ENCODE measurements around the gene SHOX.

SHOX gene

DNA sequence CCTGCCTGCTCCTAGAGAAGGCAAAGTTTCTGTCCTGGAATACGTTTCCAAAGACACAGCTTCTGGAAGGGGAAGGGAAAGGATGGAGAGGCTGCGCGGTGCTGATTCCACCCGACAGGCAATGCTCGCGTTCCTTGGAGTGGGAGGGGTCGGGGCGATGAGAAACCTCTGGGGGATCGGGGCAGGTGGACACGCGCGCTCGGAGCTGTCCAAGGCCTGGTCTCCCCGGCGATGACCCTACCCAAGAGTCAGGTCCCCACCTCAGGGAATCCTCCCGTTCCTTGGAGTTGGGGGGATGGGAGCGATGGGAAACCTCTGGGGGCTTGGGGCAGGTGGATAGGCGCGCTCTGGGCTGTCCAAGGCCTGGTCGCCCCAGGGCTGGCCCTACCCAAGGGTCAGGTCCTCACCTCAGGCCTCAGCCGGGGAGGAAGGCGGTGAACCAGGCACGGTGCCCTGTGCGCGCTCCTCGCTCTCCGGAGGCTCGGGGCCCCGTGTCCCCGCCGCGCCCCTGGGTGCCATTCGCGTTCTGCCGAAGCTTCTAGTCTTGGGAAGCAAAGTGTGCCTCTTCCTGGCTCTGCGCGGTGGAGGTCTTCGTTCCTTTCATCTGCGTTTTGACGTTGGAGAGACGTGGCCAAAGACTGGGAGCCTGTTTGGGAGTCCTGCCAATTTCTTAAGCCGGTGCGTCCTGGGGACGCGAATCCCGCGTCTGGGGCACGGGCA, 10.6 kb upstream of the SHOX start:
- TF ChIP-seq GATA2 (IDR thresholded peaks at IDR 0.05; ENCODE audit: low read depth, low read length) (no peak), GATA3 (IDR thresholded peaks at IDR 0.05; ENCODE audit: low read depth, low read length) (no peak)

DNA sequence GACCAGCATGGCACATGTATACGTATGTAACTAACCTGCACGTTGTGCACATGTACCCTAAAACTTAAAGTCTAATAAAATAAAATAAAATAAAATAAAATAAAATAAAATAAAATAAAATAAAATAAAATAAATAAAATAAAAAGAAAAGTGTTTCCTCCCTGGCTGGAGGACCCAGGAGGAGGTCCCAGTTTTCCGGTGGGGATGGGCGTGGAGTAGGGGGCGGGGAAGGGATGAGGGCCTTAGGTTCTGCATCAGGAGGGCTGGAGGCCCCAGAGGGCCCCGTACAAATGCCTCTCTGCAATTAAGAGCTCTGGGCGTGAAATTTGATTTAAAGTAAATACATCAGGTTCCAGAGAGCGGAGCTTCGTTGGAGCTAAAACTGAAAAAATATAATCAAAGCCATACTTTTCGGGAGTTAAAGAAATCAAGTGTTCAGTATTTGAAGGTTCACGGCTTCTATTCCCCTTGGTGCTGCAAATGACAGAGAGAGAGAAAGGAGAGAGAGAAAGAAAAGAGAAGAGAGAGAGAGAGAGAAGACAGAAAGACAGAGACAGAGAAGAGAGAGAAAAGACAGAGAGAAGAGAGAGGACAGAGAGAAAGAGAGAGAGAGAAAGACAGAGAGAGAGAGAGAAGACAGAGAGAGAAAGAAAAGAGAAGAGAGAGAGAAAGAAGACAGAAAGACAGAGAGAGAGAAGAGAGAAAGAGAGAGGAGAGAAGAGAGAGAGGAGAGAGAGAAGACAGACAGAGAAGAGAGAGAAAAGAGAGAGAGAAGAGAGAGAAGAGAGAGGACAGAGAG, 8.7 kb upstream of the SHOX start:
- TF ChIP-seq GATA3 (IDR thresholded peaks at IDR 0.05; ENCODE audit: low read depth, low read length) (no peak), GATA2 (IDR thresholded peaks at IDR 0.05; ENCODE audit: low read depth, low read length) (no peak)

- TF ChIP-seq GATA3 (IDR thresholded peaks at IDR 0.05; ENCODE audit: low read depth, low read length) (no peak), GATA2 (IDR thresholded peaks at IDR 0.05; ENCODE audit: low read depth, low read length) (no peak)
Observed at GRCh38 chrX:623268-623598, 7.4 kb upstream of the SHOX start.

DNA sequence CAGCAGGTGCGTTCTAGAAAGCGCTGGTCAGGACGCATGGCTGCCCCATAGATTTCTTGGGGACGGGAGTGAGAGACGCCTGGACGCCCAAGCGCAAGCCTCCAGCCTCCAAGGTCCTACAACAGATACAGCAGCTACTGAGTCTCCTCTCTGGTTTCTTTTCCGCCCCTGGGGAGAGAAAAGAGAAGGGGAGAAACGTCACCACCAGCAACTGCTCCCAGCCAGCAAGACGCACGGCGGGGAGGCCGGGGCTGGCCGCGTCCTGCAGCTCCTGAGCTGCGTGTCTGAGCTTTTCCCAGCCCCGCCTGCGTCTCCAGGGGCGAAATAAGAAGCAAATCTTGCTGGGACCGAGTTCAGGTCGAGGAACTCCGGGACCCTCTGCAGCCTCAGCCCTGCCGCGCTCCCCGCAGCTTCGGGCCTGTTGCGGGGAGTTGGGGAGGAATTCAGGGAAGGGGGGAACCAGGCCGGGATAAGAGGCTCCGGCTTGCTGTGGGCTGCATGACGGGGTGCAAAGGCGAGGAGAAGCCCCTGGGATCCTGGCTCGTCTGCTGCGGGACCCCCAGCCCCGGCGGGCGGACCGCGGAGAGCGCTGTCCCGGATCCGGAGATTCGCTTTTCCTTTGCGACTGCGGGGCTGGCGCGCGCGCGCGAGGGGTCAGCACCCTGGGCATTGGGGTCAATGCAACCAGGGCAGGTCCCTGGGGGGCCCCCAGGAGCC, 6.8 kb upstream of the SHOX start:
- TF ChIP-seq GATA3 (IDR thresholded peaks at IDR 0.05; ENCODE audit: low read depth, low read length) = no peak
- TF ChIP-seq GATA2 (IDR thresholded peaks at IDR 0.05; ENCODE audit: low read depth, low read length) = no peak

GRCh38 chrX:625137-625691, 5.4 kb upstream of the SHOX start:
- TF ChIP-seq GATA3 (IDR thresholded peaks at IDR 0.05; ENCODE audit: low read depth, low read length) (no peak), GATA2 (IDR thresholded peaks at IDR 0.05; ENCODE audit: low read depth, low read length) (no peak)

DNA sequence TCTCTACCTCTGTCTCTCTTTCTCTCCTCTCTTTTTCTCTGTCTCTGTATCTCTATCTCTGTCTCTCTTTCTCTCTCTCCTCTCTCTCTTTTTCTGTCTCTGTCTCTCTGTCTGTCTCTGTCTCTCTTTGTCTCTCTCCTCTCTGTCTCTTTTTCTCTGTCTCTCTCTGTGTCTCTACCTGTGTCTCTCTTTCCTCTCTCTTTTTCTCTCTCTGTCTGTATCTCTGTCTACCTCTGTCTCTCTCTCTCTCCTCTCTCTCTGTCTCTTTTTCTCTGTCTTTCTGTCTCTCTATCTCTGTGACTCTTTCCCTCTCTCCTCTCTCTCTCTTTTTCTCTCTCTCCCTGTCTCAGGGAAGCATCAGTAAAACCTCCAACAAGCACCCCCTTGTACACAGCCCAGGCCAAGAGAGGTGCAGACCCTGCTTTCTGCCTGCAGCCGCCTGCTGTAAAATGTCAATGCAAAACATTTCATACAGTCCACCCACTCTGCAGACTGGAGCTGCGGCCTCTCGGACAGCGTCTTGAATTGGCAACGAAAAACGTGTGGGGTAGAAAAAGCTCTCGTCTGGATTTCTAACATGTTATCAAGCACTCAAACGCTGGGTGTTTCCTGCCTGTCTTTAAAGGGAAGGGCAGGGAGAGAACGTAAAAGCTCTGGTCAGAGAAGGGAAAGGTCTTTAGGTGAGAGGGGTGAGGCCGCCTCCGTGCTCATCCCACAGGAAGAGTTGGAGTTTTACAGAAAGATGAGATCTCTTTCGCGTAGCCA, 3.7 kb upstream of the SHOX start:
- TF ChIP-seq GATA2 (IDR thresholded peaks at IDR 0.05; ENCODE audit: low read depth, low read length) = no peak
- no peak for TF ChIP-seq GATA3 (IDR thresholded peaks at IDR 0.05; ENCODE audit: low read depth, low read length)

DNA sequence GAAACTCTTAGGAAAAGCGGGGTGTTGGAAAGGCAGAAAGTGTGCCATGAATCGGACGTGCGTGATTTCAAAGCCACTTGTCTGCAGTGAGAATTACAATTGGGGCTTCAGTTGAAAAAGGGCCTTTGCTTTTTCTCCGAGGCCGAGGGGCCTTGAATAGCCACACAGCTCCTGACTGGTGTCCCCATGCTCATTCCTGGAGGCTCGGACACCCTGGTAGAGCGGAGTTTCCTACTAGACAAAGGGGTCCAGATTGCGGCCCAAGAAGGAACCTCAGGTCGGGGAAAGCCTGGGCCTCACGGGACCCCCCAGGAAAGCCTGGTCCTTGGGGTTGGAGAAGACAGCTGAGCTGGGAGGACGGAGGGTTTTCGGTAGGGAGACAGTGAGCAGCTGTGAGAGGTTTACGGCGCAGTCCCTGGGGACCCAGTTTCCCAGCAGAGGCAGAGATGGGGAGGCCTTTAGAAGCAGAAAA, 3.0 kb upstream of the SHOX start:
- no peak for TF ChIP-seq GATA2 (IDR thresholded peaks at IDR 0.05; ENCODE audit: low read depth, low read length)
- TF ChIP-seq GATA3 (IDR thresholded peaks at IDR 0.05; ENCODE audit: low read depth, low read length) = no peak

DNA sequence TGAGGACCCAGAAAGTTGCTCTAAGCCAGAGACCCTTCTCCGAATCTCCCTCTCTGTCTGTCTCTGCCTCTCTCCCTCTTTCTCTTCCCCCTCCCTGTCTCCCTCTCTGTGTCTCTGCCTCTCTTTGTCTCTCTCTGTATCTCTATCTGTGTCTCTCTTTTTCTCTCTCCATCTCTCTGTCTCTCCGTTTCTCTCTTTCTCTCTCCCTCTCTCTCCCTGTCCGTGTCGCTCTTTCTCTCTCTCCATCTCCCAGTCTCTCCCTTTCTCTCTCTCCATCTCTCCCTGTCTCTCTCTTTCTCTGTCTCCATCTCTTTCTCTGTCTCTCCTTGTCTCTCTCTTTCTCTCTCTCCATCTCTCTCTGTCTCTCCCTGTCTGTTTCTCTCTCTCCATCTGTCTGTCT, 2.6 kb upstream of the SHOX start:
- TF ChIP-seq GATA2 (IDR thresholded peaks at IDR 0.05; ENCODE audit: low read depth, low read length) (no peak), GATA3 (IDR thresholded peaks at IDR 0.05; ENCODE audit: low read depth, low read length) (no peak)

DNA sequence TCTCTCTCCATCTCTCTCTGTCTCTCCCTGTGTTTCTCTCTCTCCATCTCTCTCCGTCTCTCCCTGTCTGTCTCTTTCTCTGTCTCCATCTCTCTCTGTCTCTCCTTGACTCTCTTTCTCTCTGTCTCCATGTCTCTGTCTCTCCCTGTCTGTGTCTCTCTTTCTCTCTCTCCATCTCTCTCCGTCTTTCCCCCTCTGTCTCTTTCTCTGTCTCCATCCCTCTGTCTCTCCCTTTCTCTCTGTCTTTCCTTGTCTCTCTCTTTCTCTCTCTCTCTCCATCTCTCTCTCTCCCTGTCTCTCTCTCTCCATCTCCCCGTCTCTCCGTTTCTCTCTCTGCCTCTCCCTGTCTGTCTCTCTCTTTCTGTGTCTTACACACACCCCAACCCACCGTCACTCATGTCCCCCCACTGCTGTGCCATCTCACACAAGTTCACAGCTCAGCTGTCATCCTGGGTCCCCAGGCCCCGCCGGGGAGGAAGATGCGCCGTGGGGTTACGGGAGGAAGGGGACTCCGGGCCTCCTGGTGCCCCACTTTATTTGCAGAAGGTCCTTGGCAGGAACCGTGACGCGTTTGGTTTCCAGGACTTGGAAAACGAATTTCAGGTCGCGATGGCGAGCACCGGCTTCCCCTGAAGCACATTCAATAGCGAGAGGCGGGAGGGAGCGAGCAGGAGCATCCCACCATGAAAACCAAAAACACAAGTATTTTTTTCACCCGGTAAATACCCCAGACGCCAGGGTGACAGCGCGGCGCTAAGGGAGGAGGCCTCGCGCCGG, 1.2 kb upstream of the SHOX start:
- TF ChIP-seq GATA3 (IDR thresholded peaks at IDR 0.05; ENCODE audit: low read depth, low read length) (no peak), GATA2 (IDR thresholded peaks at IDR 0.05; ENCODE audit: low read depth, low read length) (no peak)

- TF ChIP-seq GATA3 (IDR thresholded peaks at IDR 0.05; ENCODE audit: low read depth, low read length) = no peak
- TF ChIP-seq GATA2 (IDR thresholded peaks at IDR 0.05; ENCODE audit: low read depth, low read length) = no peak
Observed at GRCh38 chrX:630007-630611, 482 bp upstream of the SHOX start.

GRCh38 chrX:631802-632365, 1.3 kb downstream of the SHOX start:
- no peak for TF ChIP-seq GATA3 (IDR thresholded peaks at IDR 0.05; ENCODE audit: low read depth, low read length)
- no peak for TF ChIP-seq GATA2 (IDR thresholded peaks at IDR 0.05; ENCODE audit: low read depth, low read length)

- TF ChIP-seq GATA2 (IDR thresholded peaks at IDR 0.05; ENCODE audit: low read depth, low read length) (no peak), GATA3 (IDR thresholded peaks at IDR 0.05; ENCODE audit: low read depth, low read length) (no peak)
Observed at GRCh38 chrX:632366-633042, 1.9 kb downstream of the SHOX start.
